Bronchus fibroblast of lung (primary cell): ENCODE data around the gene OR2L5. TPM values are rescaled to one million over a fixed set of nuclear protein-coding genes. Genes with fewer than 3 reads are reported as not detected.

Experiments used
- total RNA-seq: library from RNA; depleted of rRNA; stranded (reverse); fragments of >200 nt; gene quantifications from 2 replicates; pipeline ENCODE4 v1.2.3, GENCODE V29; 2015

Gene OR2L5, protein sequence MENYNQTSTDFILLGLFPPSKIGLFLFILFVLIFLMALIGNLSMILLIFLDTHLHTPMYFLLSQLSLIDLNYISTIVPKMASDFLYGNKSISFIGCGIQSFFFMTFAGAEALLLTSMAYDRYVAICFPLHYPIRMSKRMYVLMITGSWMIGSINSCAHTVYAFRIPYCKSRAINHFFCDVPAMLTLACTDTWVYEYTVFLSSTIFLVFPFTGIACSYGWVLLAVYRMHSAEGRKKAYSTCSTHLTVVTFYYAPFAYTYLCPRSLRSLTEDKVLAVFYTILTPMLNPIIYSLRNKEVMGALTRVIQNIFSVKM
- total RNA-seq: not detected in 2 replicates

DNA sequence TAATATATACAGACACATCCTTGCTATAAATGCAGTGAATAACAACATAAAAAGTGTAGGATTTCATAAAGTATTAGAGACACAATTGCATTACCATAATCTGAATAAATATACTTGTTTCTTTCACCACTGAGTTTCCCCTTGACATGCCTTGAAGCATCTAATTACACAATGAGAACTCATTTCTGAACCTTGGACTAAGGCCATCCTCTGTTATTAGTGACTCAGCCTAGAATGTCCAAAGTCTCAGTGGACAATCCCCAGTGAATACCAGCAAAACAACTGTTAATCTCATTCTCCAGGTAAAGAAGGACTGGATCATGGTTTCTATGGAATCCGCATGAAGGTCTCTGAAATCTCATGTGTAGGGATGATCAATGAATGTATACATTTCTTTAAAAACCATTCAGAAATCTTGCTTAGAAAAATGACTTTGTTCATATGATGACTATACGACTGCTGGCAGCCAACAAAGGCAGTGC lies at the start of gene OR2L5:
OR2L5 (plus strand) TSS at position 432 of the 482 bp plus-strand sequence. CDS start 8,288 bp downstream, outside the sequence.

GRCh38 chr1:247964933-247965332 lies 48.5 kb upstream of the OR2L5 start, which contains the start of gene OR2AK2:
TSS of gene OR2AK2 (plus strand) at chr1:247965233. CDS start at chr1:247965377, 144 bp downstream.

GRCh38 chr1:248029770-248030169 lies 16.3 kb downstream of the OR2L5 start, which contains the start of gene OR2L2:
TSS of gene OR2L2 (plus strand) at chr1:248030070. CDS start at chr1:248038268, 8,198 bp downstream.

DNA sequence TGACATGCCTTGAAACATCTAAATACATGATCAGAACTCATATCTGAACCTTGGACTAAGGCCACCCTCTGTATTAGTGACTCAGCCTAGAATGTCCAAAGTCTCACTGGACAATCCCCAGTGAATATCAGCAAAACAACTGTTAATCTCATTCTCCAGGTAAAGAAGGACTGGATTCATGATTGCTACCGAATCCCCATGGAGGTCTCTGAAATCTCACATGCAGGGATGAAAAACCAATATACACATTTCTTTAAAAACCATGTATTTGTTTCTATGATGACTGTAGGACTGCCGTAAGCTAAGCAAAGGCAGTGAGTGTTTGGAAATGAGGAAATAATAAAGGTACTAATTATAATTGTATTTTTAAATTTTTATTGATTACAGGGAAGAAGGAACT lies 33.1 kb downstream of the OR2L5 start, which contains the start of gene OR2L3:
OR2L3 (plus strand) TSS at position 301 of the 400 bp plus-strand sequence. CDS start 13,846 bp downstream, outside the sequence.

Other genes starting within 250 kb of the OR2L5 start
- gene OR14A16, start 189.5 kb upstream of the OR2L5 start, total RNA-seq: not detected in 2 replicates
- not detected in 2 replicates for gene OR11L1, start 171.8 kb upstream of the OR2L5 start, total RNA-seq
- not detected in 2 replicates for gene TRIM58, start 156.5 kb upstream of the OR2L5 start, total RNA-seq
- not detected in 2 replicates for gene OR2W3, start 118.1 kb upstream of the OR2L5 start, total RNA-seq
- not detected in 2 replicates for gene OR2T8, start 93.4 kb upstream of the OR2L5 start, total RNA-seq
- not detected in 2 replicates for gene OR2AJ1, start 88.8 kb upstream of the OR2L5 start, total RNA-seq
- gene OR2L8, start 64.8 kb upstream of the OR2L5 start, total RNA-seq: not detected in 2 replicates
- not detected in 2 replicates for gene OR2AK2, start 48.4 kb upstream of the OR2L5 start, total RNA-seq
- not detected in 2 replicates for gene OR2L2, start 16.4 kb downstream of the OR2L5 start, total RNA-seq
- gene OR2L3, start 33.2 kb downstream of the OR2L5 start, total RNA-seq: not detected in 2 replicates
- gene OR2L13, start 81.5 kb downstream of the OR2L5 start, total RNA-seq: not detected in 2 replicates
- not detected in 2 replicates for gene OR2M5, start 131.5 kb downstream of the OR2L5 start, total RNA-seq
- not detected in 2 replicates for gene OR2M2, start 161.2 kb downstream of the OR2L5 start, total RNA-seq
- not detected in 2 replicates for gene OR2M3, start 183.6 kb downstream of the OR2L5 start, total RNA-seq
- gene OR2M4, start 217.8 kb downstream of the OR2L5 start, total RNA-seq: not detected in 2 replicates